NCI-H510A treated with DMSO at 0.1 percent for 48 hours (cell line): ENCODE results near the gene BRSK2.

ENCODE experiments used
- DNase-seq: peaks from one replicate; lab custom pipeline; 2025; lab: John Stamatoyannopoulos, UW

The BRSK2 gene

DNA sequence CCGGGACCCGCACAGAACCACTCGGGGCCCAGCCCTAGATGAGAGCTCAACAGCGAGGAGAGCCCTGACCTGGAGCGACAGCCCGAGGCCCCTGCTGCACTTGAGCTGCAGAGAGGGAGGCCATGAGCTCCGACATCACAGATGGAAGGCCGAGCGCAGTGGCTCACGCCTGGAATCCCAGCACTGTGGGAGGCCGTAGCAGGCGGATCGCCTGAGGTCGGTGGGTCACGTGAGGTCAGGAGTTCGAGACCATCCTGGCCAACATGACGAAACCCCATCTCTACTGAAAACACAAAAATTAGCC is 13.8 kb upstream of the BRSK2 start:
- no peak for DNase-seq

DNA sequence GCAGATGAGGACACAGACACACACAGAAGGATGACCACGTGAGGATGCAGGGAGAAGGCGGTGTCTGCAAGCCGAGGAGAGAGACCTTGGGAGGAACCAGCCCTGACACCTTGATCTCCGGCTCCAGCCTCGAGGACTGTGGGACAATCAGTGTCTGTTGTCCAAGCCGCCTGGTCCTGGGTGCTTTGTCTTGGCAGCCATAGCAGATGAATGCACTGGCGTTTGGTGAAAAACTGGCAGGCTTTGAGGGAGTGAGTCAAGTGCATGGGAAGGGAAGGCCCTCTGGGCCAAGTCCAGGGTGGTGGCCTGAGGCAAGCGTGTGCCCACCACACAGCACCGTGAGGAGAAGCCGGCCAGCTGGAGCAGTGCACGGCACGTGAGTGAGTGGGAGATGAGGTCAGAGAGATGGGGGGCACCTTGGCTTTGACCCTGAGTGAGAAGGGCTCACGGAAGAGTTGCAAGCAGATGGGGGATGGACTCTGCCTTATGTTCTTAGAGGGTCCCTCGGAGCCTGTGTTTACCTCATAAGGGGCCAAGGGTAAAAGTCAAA is 12.4 kb upstream of the BRSK2 start:
- DNase-seq, result no peak

DNA sequence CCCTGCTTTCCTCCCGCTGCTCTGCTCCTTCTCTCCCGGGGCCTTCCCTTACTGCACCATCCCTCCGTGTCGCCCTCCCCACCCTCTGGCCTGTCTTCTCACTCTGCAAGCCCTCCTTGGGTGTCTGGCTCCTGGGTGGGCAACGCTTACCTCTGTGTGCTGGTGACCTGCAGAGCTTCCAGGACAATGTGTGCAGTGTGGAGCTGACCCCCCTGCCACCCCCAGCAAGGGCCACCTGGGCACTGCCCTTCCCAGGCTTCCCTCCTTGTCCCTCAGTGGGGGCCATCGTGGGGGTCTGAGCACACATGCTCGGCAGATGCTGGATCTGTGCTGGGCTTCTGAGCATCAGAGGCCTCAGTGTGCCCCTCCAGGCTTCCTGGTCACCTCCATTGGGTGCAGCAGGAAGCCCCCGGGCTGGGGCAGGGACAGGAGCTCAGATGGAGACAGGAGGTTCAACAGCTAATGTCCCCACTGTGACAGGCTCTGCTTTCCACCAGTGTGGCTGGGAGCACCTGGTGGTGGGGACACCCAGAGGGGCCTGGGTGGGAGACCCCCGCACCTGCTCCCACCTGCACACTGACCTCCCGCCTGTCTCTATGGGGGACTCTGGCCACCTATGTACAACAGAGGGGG is 7.8 kb upstream of the BRSK2 start:
- no peak for DNase-seq

DNA sequence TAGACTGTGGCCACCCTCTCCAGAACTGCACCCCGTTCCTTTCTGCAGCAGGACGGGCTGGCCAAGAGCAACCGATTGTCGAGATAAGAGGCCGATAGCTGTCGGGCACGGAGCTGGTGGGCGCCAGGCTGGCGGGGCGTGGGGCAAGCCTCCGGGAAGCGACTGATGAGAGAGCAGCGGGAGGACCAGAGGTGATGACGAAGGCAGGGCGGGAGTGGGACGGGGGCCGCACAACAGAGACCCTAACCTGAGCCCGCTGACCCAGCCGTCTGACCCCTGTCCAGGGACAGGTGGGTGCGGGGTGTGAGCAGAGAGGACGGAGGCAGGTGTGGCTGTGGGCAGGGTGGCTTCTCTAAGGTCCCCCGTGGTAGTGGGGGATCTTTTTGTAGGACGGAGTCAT is 7.3 kb upstream of the BRSK2 start:
- no peak for DNase-seq

DNA sequence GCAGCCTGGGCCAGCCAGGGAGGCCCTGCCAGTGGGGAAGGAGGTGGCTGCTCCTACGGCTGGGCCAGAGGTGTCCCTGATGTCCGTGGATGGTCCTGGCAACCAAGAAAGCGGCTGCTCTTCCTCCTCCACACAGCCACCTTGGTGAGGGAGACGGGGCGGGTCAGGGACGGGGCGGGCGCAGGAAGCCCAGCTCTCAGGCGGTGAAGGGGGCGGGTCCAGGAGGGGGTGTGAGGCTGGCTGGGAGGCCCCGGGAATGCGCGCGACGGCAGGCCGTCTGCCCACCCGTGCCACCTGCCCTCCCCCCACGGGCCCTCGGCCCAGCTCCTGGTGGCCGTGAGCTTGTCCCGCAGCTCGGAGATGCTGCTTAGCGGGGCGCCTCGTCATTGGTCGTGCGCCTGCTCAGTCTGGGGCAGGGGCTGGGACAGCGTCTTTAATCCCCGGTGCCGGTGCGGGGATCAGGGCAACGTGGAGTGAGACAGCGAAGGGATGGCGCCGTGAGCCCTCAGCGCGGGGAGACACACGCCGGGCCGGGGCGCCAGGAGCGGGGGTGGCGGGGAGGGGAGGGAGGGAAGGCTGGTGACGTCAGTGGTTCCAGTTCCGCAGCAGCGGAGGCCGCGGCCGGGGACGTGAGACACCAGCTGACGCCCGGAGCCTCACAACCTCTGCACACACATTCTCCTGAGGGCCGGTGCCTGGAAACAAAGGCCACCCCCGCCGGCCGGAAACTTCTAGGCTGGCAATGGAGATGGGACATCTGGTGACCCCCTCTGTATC is 6.7 kb upstream of the BRSK2 start:
- DNase-seq, result peak; percentile 37

DNA sequence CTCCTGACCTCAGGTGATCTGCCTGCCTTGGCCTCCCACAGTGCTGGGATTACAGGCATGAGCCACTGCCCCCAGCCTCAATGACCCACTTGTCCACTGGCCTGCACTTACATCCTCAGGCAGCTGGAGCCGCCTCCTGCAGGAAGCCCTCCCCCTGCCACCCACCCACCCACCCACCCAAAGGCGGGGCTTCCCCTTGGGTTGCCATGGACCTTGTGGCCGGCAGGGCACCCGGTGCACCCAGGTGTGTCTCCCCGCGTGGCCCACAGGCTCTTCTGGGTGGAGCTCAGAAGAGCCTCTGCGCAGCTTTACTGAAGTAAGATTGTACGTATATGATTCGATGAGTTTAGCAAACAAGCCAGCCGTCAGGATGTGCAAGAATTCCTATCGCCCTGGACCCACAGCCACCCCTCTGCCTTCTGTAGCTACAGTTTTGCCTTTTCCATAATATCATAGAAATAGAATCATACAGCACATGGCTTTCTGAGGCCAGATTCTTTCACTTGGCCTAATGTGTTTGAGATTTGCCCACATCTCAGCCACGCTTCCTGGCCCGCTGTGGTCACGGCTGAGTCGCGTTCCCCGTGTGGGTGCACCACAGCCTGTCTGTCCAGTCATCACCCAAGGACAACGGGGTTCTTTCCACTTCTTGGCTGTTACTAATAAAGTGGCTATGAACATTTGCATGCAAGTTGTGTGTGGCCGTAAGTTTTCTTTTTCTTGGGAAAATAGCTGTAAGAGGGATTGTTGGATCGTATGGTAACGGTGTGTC is 5.3 kb upstream of the BRSK2 start:
- DNase-seq, result no peak

DNA sequence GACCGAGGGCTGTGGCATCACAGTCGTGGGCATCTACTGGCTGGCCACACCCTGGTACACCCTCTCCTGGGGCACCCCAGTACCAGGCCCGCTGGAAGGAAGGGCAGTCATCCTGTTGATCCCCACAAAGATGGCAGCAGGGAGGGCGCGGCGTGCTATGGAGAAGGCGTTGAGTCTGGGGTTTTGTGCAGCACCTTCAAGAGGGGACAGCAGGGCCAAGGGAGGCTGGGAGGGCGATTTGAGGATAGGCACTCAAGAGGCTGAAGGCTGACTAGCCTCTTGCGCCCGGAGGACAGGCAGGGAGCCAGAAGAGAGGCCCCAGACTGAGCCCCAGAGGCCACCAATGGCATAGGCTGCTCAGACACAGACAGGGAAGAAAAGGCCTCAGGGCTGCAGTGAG is 2.2 kb upstream of the BRSK2 start:
- DNase-seq, result no peak

DNA sequence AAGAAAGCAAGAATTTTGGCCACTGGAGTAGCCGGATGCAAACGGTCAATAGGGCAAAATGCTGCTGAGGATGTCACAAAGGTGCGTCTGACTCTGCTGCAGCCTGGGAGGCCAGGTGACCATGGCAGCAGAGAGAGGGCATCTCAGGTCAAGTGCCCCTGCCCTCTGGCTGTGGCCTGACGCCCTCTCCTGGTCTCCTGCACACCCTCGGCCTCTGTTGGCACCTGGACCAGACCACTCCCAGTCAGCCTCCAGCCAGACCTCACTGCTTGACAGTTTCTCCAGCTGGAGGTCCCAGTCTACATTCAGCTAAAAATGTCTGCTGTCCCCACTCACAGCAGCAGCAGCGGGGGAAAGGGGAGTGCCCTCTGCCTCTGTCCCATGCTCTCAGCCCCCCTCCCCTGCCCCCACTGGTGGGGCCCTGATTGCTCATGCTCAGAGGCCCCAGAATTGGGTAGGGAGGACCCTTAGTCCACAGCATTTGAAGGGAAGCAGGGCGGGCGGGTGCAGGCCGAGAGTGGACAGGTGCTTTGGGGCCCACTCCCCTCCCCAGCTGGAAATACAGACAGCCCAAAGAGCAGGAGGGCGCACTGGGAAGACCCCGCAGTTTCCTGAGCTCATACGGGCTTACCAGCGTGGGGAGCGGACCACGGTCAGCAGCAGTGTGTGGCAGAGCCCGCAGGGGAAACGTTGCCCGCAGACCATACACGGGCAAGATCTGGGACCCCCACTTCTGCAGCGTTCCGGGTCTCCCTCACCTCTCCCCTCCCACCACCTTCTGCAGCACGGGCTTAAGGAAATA is 1.6 kb upstream of the BRSK2 start:
- peak; percentile 5 for DNase-seq

DNA sequence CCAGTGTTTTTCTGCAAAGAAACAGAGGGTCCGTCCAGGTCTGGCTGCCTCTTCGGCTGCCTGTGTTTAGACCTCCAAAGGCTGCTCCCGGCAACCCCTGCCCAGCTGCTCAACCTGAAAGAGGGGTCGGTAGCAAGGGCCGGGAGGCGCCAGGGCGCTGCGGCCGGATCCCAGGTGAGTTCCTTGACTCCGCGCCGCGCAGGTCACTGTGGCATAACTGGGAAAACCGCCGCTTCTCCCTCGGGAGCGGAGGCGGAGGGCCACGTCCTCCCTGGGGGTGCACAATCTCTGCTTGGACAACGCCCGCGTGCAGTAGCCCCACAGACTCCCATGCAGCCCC is 1.0 kb upstream of the BRSK2 start:
- DNase-seq, result no peak

DNA sequence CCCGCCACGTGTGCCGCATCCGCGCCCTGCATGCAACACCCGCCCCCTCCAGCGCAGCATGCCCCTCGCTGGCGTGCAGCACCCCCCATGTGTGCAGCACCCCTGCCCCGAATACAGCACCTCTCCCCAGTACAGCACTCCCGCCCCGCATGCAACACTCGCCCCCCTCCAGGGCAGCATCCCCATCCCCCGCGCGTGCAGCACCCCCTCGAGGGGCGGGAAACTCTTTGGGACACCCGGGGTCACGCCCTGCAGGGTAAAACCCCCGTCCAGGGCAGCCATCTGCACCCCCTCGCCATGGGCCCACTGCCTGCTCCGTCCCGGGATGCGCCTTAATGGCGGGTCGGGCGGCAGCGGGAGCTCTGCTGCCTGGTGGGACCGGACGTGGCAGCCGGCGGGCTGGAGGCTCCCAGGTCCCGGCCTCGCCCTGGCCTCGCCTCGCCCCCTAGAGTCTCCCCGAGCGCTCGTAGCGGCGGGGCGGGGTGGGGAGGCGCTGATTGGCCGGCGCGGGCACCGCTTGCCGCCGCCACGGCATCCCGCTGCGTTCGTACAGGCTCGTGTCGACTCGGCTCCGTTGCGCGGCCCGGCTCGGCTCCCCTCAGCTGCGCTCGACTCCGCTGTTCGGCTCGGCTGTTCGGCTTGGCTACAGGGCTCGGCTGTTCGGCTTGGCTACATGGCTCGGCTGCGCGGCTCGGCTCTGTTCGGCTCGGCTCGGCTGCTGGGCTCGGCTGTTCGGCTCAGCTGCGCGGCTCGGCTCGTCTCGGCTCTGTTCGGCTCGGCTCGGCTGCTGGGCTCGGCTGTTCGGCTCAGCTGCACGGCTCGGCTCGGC is 417 bp upstream of the BRSK2 start:
- DNase-seq, result peak; percentile 85

DNA sequence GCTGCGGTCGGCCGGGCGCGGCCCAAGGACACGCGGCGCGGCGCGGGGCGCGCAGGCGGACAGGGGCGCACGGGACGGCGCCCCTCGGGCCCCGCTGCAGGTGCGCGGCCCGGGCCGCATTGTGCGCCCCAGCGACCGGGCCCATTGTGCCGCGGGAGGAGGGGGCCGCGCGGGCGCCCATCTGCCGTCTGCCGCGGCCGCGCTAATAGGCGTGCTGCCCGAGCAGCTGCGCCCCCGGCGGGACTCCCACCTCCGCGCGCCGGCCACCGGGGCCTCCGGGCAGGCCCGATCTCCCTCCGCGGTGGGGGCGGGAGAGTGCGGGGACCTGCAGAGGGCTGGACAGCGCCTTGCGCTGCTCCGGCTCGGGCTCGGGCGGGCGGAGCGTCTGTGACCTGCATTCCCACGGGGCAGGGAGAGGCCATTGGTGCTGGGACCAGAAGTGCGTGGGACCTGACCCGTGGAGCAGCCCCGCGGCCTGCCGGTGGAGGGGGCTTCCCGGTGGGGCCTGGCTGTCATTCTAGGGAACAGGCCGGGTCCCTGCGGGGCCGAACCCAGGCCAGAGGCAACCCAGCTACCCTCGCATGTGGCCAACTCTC is 933 bp downstream of the BRSK2 start:
- DNase-seq, result no peak

DNA sequence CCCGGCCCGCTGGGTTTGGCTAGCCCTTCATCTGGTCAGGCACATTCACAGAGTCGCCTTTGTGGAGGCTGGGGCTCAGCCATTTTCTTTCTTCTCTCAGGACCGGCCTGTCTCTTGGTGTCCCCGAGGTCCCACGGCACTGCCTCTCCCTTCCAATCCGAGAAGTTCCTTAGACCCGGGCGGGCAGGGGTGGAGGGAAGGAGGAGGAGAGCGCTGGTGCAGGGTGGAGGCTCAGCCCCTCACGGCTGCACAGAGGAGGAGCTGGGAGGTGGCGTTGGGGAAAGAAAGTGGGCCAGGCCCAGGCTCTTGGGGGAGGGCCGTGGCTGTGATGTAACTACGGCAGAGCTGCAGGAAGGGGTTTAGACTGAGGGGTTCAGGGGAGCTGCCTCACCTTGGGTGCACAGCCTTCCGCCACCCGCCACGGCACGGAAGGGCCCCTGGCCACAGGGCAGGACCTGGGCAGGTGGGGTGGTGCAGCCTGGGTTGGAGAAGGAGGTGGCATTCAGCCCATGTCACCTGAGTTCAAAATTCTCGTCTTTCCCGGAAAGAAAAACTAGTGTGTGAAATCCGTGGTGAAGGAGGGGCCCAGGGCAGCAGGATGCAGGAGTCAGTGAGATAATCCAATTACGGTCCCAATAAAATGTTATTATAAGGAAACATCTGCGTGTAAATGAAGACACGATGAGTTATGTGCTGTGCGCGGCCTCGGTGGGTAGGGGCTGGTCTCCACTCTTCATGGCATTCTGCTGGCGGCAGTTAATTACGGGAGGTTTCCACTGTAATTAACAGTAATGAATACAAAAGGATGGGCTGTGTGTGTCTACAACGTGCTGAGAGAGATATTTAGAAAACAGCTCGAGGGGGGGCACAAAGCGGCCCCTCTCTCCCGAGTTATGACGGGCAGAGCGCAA is 1.7 kb downstream of the BRSK2 start:
- DNase-seq, result peak; percentile 10

DNA sequence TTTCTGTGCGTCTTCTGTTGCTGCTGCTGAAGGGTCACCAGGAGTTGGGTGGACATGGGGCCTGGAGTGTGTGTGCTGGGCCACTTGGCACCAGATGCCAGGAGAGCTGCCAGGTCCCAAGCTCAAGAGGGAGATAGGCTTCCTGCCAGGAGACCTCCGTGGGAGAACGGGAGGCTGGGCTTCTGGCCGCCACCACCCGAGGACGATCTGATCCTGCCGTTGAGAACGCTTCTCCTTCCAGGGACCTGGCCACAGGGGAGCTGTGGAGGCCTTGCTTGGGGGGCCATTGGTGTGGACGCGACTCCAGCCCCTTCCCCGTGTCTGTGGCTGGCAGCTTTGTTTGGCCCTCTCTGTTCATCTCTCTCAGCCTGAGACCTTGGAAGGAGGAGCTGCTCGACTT is 2.4 kb downstream of the BRSK2 start:
- DNase-seq, result no peak

DNA sequence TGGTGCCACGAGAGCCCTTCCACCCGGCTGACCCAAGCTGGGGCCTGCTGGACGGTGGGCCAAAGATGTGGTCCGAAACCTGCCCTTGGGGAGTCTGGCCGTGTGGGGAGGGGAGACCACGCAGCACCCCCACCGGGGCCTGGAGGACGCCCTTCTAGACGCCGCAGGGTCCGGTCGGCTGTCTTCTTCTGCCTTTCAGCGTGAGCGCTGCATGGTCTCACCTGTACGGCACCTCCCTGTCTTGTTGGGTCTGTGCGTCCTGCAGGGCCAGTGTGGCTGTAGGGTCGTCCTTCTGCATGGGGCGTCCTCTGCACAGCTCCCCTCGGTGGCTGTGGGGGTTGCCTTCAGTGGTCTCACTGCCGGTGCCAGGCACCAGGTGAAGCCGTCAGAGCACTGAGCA is 2.8 kb downstream of the BRSK2 start:
- DNase-seq, result no peak

DNA sequence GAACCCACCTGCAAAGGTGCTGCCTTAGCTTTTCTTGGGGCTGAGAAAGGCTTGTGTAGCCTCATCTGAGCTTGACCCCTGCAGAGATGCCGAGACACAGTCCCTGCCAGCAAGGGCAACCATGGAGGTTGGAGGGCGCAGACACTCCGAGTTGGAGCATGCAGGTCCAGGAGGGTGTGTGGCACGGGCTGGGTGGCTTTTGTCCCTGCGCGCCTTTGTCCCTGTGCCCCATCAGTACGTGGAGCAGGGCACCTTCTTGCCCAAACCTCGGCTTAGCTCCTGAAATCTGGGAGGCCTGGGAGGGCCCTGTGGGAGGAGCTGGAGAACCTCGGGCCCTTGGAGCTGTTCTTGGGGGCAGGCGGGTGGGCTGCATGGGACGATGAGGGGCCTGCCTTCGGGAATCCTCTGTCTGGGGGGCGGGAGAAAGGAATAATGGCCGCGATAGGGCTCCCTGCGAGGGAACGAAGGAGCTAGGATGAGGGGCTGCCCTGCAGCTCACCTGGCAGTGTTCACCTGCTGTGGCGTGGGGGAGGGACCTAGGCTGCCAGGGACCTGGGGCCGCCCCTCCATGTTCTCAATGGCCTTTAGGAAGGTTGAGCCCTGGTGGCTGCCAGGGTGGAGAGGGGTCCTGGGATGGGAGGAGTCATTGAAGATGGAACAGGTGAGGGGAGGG is 3.4 kb downstream of the BRSK2 start:
- DNase-seq, result no peak

DNA sequence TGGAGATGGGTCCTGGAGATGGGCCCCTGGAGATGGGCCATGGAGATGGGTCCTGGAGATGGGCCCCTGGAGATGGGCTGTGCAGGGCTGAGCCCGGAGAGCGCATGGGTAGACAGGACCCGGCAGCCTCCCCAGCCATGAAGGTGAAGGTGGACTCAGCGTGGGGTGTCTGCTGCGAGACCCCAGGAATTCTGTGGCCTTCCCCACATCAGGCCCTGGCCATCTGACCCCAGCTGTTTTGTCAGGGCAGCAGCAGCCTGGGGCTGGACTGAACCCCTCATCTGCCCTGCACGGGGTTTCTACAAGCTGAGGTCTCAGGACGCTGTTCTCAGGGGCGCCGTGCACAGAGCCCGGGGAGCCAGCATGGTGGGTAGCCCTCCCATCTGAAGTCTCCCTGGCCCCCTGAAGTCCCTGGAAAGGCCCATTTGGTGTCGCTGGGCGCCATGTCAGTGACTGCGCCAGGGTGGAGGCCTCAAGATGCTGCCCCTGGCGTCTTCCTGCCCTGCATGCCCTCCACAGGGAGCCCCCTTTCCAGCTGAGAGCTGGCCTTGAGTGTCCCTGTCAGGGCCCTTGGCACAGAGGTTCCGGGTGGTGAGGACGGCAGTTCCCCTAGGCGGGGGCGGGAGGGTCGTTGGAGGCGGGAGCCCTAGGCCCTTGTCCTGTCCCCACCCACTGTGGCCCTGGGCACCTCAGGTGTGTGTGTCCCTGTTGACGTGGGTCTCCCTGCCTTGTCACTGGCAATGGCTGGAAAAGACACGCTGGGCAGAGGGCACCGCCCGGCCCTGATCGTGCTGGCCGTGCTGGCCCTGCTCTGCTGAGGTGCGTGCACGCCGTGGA is 5.4 kb downstream of the BRSK2 start:
- no peak for DNase-seq

DNA sequence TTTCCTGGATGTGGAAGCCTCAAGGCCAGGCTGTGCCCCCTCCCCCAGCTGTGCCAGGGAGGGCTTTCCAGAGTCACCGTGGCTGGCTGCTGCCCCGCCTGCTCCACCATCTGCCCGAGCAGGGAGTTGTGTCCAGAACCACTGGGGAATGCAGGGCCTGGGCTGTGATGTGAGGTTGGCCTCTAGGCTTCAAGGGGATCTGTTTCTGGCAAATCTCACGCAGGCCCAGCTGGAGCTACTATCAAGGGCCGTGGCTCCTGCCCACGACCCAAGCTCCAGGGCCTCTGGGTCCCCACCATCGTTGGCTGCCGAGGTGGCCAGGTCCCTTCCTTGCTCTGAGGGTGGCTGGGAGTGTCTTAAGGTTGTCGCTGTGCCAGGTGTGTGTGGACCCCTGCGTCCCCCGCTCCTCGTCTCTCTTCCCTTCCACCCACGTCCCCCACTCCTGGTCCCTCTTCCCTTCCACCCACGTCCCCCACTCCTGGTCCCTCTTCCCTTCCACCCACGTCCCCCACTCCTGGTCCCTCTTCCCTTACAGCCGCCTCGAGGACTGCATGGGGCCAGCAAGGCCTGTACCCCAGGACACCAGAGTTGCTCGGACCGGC is 6.1 kb downstream of the BRSK2 start:
- no peak for DNase-seq

DNA sequence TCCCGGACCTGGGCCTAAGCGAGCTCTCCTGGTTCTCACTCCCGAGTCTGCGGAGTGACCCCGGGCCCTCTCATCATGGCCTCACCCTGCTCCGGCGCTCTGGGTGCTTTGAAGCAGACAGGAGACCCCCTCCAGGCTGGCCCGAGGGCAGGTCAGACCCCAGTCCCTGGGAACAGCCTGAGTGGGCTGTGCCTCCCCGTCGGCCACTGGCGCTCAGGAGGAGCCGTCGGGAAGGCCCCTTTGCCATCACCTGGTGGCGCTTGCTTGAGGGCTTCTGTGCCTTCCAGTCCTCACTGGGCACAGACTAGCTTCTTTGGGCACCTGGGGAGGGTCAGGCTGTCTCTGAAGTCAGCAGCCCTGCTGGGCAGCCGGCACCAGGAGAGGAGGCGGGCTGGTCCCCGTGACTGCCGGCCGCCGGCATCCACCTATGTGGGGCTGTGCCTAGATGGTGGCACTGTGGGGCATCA is 6.7 kb downstream of the BRSK2 start:
- DNase-seq, result no peak
